Memory B cell (primary cell): ENCODE results near the gene SLC16A6.
"Not testable (repeated sequence)": the region's sequence is repeated elsewhere in the genome, so short reads cannot be mapped to it uniquely, and the experiment has no call there.

Experiments used
- ATAC-seq: fragments of 150-1000 bp; cut with Tn5 transposase; 2 replicates; pipeline ENCODE4 v1.10.0; 2021; ENCODE audit warnings: low read depth, mild to moderate bottlenecking, moderate library complexity
- DNase-seq, 2 donors: peaks; one replicate each; pipeline ENCODE4 v3.0.0; 2022; ENCODE audit warnings: low spot score in 2 of 2
- H3K27ac Mint-ChIP-seq: one replicate; pipeline ENCODE4 v1.8.0; 2022; ENCODE audit warnings: mild to moderate bottlenecking, moderate library complexity, mixed read lengths
- H3K27me3 Mint-ChIP-seq: one replicate; pipeline ENCODE4 v1.8.0; 2022; ENCODE audit warnings: mixed read lengths
- H3K36me3 Mint-ChIP-seq: one replicate; pipeline ENCODE4 v1.8.0; 2022; ENCODE audit warnings: mild to moderate bottlenecking, mixed read lengths
- H3K4me1 Mint-ChIP-seq: one replicate; pipeline ENCODE4 v1.8.0; 2022; ENCODE audit warnings: mixed read lengths
- H3K4me3 Mint-ChIP-seq: one replicate; pipeline ENCODE4 v1.8.0; 2022; ENCODE audit warnings: mild to moderate bottlenecking, moderate library complexity, mixed read lengths
- H3K9me3 Mint-ChIP-seq: one replicate; pipeline ENCODE4 v1.8.0; 2022; ENCODE audit warnings: mixed read lengths

The SLC16A6 gene

DNA sequence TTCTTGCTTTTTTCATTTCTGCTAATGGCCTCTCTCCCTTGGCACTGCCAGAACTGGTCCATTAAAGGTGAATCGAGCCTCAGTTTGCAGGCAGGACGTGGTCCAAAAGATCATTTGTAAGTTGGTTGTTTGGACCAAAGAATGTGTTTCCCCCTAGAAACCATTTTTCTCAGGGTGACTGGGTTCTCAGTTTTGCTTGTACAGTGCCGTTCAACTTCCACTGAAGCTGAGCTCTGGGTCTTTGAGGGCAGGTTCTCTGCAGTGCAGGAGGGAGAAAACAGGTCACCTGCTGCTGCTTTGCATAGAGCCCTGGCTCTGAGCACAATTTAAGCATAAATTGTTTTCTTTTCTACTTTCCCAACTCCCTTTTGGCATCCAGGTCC lies 52.1 kb downstream of the SLC16A6 start:
- H3K4me1 Mint-ChIP-seq, result peaks cover 33% of the 10 kb centered on the region
- DNase-seq, result no peak
- ATAC-seq, result no peak

DNA sequence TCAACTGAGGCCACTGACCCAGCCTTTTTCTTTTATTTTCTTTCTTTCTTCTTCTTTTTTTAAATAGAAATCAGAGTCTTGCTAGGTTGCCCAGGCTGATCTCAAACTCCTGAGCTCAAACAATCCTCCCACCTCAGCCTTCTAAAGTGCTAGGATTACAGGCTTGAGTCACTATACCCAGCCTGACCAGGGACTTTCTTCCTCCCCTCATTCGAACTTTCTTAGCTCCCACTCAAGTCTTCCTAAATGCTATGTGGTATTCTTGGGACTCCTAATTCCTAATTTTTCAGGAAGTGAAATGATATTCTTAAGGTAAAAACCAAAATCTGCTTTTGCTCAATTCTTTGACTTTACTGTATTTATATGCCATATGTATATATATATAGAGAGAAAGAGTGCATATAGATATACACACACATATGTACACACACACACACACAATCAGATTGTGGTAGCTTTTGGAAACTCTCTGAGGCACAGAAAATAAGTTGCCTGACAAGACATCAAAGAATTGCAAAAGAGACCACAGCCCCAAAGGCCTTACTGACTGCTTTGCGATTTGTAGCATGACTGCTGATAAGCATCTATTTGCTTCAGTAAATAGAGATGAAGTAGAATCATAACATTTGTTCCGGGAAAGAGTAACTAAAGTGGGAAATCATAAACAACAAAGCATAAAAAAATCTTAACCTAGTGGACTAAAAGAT lies 52.6 kb downstream of the SLC16A6 start:
- Mint-ChIP-seq H3K36me3 (peaks cover 2% of the 10 kb centered on the region), H3K27me3 (no peaks in the 10 kb centered on the region), H3K9me3 (no peaks in the 10 kb centered on the region), H3K4me3 (peak overlapping the region; percentile 92), H3K4me1 (peaks cover 33% of the 10 kb centered on the region), H3K27ac (peak overlapping the region; percentile 100)
- DNase-seq (no peak), ATAC-seq (no peak)

More for the DNA sequence above, 52.1 kb downstream of the SLC16A6 start:
- peak overlapping the region; percentile 29 for H3K4me3 Mint-ChIP-seq
- H3K27me3 Mint-ChIP-seq, result no peaks in the 10 kb centered on the region
- no peaks in the 10 kb centered on the region for H3K9me3 Mint-ChIP-seq
- H3K27ac Mint-ChIP-seq, result peak overlapping the region; percentile 100
- H3K36me3 Mint-ChIP-seq, result peaks cover 2% of the 10 kb centered on the region

DNA sequence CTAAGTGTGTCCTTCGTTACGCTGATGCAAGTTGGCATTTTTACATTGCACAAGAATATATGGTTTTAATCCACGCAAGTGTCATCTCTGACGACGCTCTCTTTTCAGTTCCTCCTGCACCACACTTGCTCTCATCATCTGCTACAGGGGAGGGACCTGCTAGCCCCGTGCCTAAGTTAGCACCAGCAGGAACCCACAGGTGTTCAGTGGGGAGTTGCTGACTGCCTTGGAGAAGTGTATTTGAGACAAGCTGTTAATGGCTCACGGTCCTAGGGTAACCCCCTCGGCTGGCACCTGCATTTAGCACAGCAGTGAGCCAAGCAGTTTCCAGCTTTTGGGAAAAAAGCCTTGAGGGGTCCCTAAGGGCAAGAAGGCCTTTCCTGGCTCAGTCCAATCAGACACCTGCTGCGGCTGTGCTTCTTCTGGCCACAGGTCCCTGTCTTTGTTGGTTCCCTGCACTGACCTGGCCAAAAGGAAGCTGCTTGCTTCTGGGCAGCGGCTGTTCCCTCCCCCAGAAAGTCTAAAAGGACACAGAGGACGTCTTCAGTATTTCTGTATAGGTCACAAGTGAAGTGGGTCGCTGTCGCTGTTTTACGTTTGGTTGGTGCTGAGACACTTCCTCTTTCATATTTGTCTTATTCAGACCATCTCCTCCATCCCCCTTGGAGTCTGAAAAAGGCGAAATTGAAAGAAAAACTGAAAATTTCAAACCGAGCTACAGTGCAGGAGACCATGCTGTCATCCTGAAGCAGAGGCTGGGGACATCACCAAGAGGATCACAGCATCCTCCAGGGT lies 53.4 kb downstream of the SLC16A6 start:
- not testable (repeated sequence) for H3K27me3 Mint-ChIP-seq, H3K36me3 Mint-ChIP-seq, H3K9me3 Mint-ChIP-seq
- Mint-ChIP-seq H3K27ac (peak overlapping the region; percentile 100), H3K4me3 (peak overlapping the region; percentile 92), H3K4me1 (peaks cover 33% of the 10 kb centered on the region)
- DNase-seq (peak; percentile 77 to 84), ATAC-seq (peak; percentile 81)

DNA sequence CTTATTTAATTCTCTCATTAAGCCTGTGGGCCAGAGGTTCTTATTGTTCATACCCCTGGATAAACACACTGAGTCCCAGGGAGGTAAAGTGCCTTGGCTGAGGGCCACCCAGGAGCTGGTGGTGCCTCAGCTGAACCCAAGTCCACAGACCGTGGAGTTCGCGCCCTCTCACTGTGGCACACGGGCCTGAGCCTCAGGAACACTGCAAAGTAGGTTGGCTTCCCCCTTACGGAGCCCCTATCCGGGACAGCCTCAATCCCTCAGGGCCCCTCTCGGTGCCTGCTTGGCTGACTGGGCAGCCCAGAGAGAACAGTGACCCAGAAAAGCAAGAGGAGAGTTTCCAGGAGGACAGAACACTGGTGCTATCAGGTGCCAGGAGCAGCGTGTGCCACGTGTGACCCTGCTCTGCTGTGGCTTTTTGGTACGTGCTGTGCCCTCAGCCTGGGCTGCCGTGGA lies 55.6 kb downstream of the SLC16A6 start:
- not testable (repeated sequence) for ATAC-seq, H3K9me3 Mint-ChIP-seq, H3K27me3 Mint-ChIP-seq, H3K4me3 Mint-ChIP-seq, DNase-seq, H3K36me3 Mint-ChIP-seq
- H3K27ac Mint-ChIP-seq, result peak overlapping the region; percentile 93
- peaks cover 33% of the 10 kb centered on the region for H3K4me1 Mint-ChIP-seq

DNA sequence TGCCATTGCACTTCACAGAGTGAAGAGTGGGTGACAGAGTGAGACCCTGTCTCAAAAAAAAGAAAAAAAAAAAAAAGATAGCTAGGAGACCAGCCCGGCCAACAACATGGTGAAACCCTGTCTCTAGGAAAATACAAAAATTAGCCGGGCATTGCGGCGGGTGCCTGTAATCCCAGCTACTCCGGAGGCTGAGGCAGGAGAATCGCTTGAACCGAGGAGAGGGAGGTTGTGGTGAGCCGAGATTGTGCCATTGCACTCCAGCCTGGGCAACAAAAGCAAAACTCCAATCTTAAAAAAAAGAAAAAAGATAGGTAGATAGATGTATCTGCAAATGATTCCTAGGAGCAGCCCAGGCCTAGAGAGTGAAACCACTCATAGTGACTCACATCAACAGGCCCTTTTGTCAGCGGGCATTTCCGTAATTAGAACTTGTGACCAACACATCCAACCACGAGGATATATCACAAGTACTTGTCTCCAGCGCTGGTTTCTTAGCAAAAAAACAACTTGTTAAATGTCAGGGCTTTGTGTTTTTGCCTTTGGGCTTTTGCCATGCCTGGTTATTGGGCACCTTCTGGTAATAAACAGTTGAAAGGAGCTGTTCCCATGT lies 56.1 kb downstream of the SLC16A6 start:
- peak in 1 of 2 donors; percentile 53 for DNase-seq
- peak overlapping the region; percentile 21 for H3K4me3 Mint-ChIP-seq
- H3K9me3 Mint-ChIP-seq, H3K36me3 Mint-ChIP-seq, H3K27me3 Mint-ChIP-seq: not testable (repeated sequence)
- peaks cover 31% of the 10 kb centered on the region for H3K4me1 Mint-ChIP-seq
- ATAC-seq, result peak; percentile 39
- peak overlapping the region; percentile 93 for H3K27ac Mint-ChIP-seq

DNA sequence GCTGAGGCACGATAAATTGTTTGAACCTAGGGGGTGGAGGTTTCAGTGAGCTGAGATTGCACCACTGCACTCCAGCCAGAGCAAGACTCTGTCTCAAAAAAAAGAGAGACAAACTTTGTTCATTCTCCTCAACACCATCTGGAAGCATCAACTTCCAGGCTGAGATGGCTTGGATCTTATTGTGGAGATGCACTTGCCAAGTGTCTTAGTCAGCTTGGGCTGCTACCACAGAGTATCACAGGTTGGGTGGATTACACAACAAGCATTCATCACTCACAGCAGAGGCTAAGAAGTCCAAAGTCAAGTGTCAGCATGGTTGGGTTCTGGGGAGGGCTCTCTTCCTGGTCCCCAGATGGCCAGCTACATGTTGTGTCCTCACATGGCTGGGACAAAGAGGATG lies 58.2 kb downstream of the SLC16A6 start:
- DNase-seq, ATAC-seq, H3K27me3 Mint-ChIP-seq, H3K4me3 Mint-ChIP-seq, H3K9me3 Mint-ChIP-seq: not testable (repeated sequence)
- Mint-ChIP-seq H3K27ac (peak overlapping the region; percentile 63), H3K4me1 (peaks cover 19% of the 10 kb centered on the region), H3K36me3 (peaks cover 11% of the 10 kb centered on the region)

DNA sequence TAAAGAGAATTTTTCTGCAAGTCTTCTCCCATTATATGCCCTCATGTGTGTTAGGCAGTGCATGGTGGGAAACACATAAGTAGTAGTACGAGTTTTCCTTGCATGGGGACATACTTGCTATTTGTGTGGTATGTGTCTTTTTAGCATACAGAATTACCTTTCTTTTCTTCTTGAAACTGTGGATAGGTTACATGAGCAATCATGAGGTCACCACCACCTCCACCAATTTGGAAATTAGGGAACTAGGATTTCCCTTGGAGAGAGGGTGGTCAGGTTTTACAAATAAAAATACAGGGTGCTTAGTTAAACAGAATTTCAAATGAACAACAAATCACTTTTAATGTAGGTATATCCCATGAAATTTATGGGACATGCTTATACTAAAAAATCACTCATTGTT lies 59.4 kb downstream of the SLC16A6 start:
- Mint-ChIP-seq H3K9me3 (no peaks in the 10 kb centered on the region), H3K4me1 (peaks cover 13% of the 10 kb centered on the region), H3K27ac (peak overlapping the region; percentile 62), H3K27me3 (no peaks in the 10 kb centered on the region), H3K4me3 (no peak overlapping the region), H3K36me3 (peaks cover 14% of the 10 kb centered on the region)
- ATAC-seq (no peak), DNase-seq (no peak)

DNA sequence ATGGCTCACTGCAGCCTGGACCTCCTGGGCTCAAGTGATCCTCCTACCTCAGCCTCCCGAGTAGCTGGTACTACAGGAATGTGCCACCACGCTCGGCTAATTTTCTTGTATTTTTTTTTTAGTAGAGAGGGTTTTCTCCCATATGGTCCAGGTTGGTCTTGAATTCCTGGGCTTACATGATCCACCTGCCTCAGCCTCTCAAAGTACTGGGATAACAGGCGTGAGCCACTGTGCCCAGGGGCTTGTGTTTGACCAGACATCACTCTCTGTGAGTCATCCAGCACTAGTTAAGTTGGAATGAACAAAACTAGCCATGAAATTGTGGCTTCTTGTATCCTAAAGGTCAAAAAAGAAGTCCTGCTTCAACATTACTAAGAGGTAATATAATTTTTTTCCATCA lies 59.8 kb downstream of the SLC16A6 start:
- H3K27ac Mint-ChIP-seq, result peak overlapping the region; percentile 62
- peaks cover 15% of the 10 kb centered on the region for H3K4me1 Mint-ChIP-seq
- not testable (repeated sequence) for H3K9me3 Mint-ChIP-seq, DNase-seq, ATAC-seq, H3K27me3 Mint-ChIP-seq, H3K4me3 Mint-ChIP-seq
- H3K36me3 Mint-ChIP-seq, result peaks cover 14% of the 10 kb centered on the region

DNA sequence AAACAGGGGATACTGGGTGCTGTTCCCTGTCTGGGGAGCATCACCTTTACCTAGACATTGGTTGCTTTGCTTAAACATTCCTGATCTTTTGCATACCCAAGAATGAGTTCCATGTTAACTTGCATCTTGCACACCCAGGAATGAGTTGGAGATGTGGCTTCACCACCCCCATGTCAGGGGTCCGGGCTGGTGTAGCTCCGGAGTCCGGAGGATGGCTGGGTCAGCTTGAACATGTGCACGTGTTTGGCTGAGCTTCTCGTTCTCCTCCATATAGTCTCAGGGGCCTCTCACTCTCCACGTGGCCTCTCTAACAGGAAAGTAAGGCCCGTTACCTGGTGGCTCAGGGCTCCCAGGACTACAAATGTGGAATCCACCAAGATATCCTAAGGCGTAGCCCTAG lies 61.3 kb downstream of the SLC16A6 start:
- Mint-ChIP-seq H3K27ac (peak overlapping the region; percentile 91), H3K27me3 (no peaks in the 10 kb centered on the region), H3K4me1 (peaks cover 20% of the 10 kb centered on the region), H3K36me3 (peaks cover 14% of the 10 kb centered on the region), H3K4me3 (no peak overlapping the region), H3K9me3 (no peaks in the 10 kb centered on the region)
- DNase-seq, result no peak
- no peak for ATAC-seq

DNA sequence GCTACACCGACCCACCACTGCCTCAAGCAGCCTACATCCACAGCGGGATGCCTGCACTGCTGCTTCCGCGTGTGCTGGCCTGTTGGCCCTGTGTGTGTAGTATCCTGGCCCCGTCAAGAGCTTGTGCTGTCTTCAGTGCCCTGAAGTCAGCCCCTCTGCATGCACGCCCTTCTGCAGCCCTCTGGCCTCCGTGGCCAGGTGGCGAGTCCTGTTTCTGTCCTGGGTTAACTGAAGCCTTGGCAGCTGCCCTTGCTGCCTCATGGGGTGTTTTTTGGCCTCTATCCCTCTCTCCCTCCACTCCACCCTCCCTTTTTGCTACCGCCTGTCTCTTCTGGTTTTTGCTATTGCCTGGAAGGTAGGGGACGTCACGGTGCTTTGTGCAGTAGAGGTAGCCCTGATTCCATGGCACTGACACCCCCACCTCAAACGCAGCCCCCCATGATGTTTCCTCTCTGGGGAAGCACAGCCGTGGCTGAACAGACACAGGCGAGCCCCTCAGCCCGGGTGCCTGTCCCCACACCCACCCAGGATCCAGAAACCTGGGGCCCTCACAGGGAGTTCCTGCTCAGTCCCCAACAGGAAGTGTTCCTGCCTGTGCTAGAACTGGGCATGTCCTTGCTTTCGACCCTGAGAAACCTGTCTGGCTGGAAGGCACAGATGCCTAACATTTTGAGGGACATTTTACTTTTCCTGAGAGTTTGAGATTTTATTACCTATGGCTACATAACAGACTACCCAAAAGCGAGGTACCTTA lies 61.9 kb downstream of the SLC16A6 start:
- H3K4me1 Mint-ChIP-seq, result peaks cover 21% of the 10 kb centered on the region
- ATAC-seq (no peak), DNase-seq (no peak)
- H3K27me3 Mint-ChIP-seq, result no peaks in the 10 kb centered on the region
- H3K36me3 Mint-ChIP-seq, result peaks cover 14% of the 10 kb centered on the region
- no peaks in the 10 kb centered on the region for H3K9me3 Mint-ChIP-seq
- H3K4me3 Mint-ChIP-seq, result no peak overlapping the region
- peak overlapping the region; percentile 91 for H3K27ac Mint-ChIP-seq

DNA sequence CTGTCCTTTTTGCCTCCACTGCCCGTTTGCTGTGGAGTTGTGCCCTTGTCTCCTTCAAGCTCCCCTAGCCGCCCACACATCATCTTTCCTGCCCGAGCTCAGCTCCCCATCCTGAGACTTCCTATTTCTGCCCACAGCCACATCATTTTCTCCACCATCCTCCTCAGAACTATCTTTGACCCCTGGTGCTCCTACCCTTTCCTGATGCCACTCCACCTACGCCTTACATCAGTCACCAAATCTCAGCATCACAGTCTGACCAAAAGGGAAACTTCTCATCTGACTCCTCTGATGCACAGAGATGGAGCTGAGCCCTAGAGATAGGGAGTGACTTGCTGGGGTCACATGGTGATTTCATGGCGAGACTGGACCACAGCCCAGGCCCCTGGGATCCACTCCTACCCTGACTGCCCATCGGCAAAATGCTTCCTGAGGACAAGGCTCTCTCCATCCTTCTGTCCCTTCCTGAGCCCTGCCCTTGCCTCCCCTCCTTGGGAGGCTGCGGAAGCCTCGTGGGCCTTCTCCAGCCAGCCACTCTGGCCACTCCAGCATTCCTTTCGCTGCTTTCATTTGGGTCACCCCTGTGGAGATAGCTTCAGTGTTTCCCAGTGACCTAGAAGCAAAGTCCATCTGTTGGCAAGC lies 62.8 kb downstream of the SLC16A6 start:
- peak overlapping the region; percentile 91 for H3K27ac Mint-ChIP-seq
- not testable (repeated sequence) for H3K9me3 Mint-ChIP-seq, ATAC-seq, H3K27me3 Mint-ChIP-seq, H3K4me3 Mint-ChIP-seq, DNase-seq
- H3K36me3 Mint-ChIP-seq, result peaks cover 14% of the 10 kb centered on the region
- peaks cover 21% of the 10 kb centered on the region for H3K4me1 Mint-ChIP-seq

DNA sequence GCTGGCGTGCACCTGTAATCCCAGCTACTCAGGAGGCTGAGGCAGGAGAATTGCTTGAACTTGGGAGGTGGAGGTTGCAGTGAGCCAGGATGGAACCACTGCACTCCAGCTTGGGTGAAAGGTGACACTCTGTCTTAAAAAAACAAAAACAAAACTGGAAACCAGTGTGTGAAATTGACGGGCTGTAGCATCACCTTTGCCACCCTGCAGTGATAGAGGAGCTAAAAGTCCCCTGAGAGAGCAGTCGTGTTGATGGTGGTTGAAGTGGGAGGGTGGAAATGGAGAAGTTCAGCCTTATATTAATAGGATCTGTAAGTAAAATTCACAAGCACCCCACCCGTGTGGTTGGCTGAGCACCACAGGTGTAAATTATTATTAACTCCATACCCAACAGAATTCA lies 65.9 kb downstream of the SLC16A6 start:
- Mint-ChIP-seq H3K36me3 (peaks cover 15% of the 10 kb centered on the region), H3K4me3 (peak overlapping the region; percentile 48), H3K27ac (peak overlapping the region; percentile 93), H3K4me1 (peaks cover 27% of the 10 kb centered on the region)
- H3K9me3 Mint-ChIP-seq, H3K27me3 Mint-ChIP-seq: not testable (repeated sequence)
- DNase-seq (peak in 1 of 2 donors; percentile 58), ATAC-seq (peak; percentile 99)

DNA sequence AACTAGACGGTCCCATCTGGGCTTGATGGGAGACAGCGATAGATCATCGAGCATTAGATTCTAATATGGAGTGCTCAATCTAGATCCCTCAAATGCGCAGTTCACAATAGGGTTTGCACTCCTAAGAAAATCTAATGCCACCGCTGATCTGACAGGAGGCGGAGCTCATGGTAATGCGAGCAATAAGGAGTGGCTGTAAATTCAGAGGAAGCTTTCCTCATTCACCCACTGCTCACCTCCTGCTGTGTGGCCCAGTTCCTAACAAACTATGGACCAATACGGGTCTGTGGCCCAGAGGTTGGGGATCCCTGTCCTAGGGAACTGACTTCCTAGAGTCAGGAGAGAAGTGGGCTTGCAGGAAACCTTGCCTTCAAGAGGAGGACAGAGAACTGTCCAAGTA lies 68.3 kb downstream of the SLC16A6 start:
- DNase-seq (no peak), ATAC-seq (no peak)
- H3K4me1 Mint-ChIP-seq, result peaks cover 25% of the 10 kb centered on the region
- H3K27ac Mint-ChIP-seq, result peak overlapping the region; percentile 76
- peaks cover 14% of the 10 kb centered on the region for H3K36me3 Mint-ChIP-seq
- peak overlapping the region; percentile 30 for H3K4me3 Mint-ChIP-seq
- no peaks in the 10 kb centered on the region for H3K27me3 Mint-ChIP-seq
- no peaks in the 10 kb centered on the region for H3K9me3 Mint-ChIP-seq
